Measurements from ENCODE around the gene ZNF853.
A peak's percentile ranks its signal among the peaks of the same experiment; 100 is the strongest.

ZNF853 gene

DNA sequence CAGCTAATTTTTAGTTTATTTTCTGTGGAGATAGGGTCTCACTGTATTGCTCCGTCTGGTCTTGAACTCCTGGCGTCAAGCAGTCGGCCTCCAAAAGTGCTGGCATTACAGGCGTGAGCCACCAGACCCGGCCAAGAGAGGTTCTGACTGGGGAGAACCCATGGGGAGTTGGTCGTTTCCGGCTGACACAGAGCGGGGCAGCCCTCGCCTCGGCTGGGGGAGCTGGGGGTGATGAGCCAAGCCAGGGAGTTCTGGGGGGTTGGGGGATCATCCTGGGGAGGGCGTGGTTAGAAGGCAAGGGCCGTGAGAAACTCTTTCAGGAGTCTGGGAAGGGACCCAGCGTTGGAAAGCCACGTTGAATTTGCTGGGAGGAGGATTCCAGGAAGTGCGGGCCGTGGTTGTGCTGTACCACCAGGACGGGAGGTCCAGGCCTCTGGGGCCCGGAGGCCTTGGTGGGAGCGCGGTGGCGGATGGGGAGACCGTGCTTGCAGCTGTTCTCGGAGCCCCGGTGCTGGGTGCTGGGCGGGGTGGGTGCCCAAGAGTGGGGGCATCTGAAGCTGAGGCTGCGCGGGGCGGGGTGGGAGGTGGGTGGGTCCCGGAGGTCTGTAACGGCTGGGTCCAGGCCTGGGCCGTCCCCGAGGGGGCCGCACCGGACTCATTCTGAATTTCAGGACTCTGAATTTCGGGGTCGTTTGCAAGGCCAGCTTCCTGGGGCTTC is 8.4 kb upstream of the ZNF853 start:
- Histone ChIP-seq H3K36me3 (peaks cover 85% of the 10 kb centered on the region), H3K9me3 (no peaks in the 10 kb centered on the region), H4K20me1 (peaks cover 61% of the 10 kb centered on the region), H3K27ac (no peak overlapping the region), H3K4me2 (no peak overlapping the region), H3K27me3 (no peaks in the 10 kb centered on the region), H3K9ac (no peak overlapping the region), H3K4me1 (peaks cover 9% of the 10 kb centered on the region), H3K4me3 (no peak overlapping the region)
- no peak for TF ChIP-seq Cebpa-rat (IDR thresholded peaks at IDR 0.05)

DNA sequence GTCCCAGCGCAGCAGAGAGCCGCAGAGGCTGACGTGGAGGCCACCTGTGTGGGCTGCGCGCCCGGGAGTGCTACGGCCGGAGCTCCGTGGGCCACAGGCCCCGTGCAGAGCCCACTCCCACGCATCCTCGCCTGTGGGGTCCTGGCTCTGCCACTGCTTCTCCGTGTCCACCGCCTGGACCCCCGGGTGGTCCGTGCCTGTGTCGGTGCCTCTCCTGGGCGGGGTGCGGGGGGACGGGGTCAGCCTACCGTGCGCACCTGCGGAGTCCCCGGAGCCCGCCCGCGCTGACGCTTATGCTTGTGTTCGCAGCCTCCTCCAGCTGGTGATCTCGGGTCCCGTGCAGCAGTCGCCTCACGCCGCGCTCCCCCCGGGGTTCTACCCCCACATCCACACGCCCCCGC is 7.8 kb upstream of the ZNF853 start:
- Histone ChIP-seq H3K4me3 (no peak overlapping the region), H3K9ac (no peak overlapping the region), H3K4me2 (no peak overlapping the region), H3K27me3 (peaks cover 3% of the 10 kb centered on the region; the same call in 1 of the 2 replicates), H3K27ac (no peak overlapping the region), H3K9me3 (no peaks in the 10 kb centered on the region), H3K4me1 (peaks cover 11% of the 10 kb centered on the region), H3K36me3 (peaks cover 79% of the 10 kb centered on the region), H4K20me1 (peaks cover 54% of the 10 kb centered on the region)
- TF ChIP-seq Cebpa-rat (IDR thresholded peaks at IDR 0.05) = no peak

DNA sequence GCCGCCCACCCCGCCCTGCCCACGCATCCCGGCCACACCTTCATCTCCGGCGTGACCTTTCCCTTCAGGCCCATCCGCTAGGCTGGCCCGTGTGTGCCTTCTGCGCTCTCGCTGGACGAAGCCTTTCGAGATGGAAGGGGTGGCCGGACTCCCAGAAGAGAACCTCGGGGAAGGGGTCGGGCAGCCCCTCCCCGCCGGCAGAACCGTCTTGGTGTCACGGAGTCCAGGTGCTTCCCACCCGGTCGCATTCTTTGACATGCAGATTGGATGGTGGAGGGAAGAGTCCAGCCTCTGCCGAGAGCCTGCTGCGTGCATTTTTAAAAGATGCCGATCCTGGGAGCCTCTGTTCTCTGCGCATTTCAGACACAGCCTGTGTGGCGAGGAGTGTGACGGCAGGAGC is 7.3 kb upstream of the ZNF853 start:
- peaks cover 7% of the 10 kb centered on the region; the same call in 1 of the 2 replicates for H3K27me3 ChIP-seq
- no peak overlapping the region for H3K9ac ChIP-seq
- H3K9me3 ChIP-seq = no peaks in the 10 kb centered on the region
- TF ChIP-seq Cebpa-rat (IDR thresholded peaks at IDR 0.05) = no peak
- H3K36me3 ChIP-seq = peaks cover 74% of the 10 kb centered on the region
- peaks cover 52% of the 10 kb centered on the region for H4K20me1 ChIP-seq
- no peak overlapping the region for H3K27ac ChIP-seq
- no peak overlapping the region for H3K4me3 ChIP-seq
- no peak overlapping the region for H3K4me2 ChIP-seq
- H3K4me1 ChIP-seq = peaks cover 11% of the 10 kb centered on the region

DNA sequence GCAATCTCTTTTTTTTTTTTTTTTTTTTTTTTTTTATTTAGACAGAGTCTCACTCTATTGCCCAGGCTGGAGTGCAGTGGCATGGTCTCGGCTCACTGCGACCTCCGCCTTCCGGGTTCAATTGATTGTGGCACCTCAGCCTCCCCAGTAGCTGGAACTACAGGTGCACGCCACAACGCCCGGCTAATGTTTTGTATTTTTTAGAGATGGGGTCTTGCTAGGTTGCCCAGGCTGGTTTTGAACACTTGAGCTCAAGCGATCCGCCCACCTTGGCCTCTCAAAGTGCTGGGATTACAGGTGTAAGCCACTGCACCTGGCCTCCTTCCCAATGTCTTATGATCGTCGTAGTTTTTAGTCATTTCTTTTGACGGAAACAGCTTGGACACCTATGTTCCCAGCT is 6.6 kb upstream of the ZNF853 start:
- H3K4me2 ChIP-seq = no peak overlapping the region
- H3K4me1 ChIP-seq = peaks cover 11% of the 10 kb centered on the region
- peaks cover 53% of the 10 kb centered on the region for H4K20me1 ChIP-seq
- no peaks in the 10 kb centered on the region for H3K9me3 ChIP-seq
- H3K4me3 ChIP-seq = no peak overlapping the region
- H3K27ac ChIP-seq = no peak overlapping the region
- H3K36me3 ChIP-seq = peaks cover 67% of the 10 kb centered on the region
- peaks cover 13% of the 10 kb centered on the region for H3K27me3 ChIP-seq
- no peak overlapping the region for H3K9ac ChIP-seq
- TF ChIP-seq Cebpa-rat (IDR thresholded peaks at IDR 0.05) = no peak

DNA sequence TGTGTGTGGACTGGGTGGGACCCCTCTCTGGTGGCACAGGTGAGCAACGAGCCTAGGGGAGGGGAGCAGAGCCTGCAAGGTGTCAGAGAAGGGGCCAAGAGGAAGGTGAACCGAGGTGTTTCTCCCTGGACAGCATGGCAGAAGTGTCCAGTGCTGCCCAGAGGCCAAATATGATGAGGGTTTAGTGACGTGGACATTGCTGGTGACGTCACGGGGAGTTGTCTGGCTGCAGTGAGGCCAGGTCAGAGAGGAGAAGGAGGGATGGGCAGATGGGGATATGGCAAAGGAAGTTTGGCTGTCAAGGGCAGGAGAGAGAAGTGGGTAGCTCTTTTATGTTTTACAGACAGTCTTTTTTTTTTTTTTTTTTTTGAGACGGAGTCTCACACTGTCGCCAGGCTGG is 2.6 kb upstream of the ZNF853 start:
- peaks cover 28% of the 10 kb centered on the region for H3K36me3 ChIP-seq
- no peak overlapping the region for H3K9ac ChIP-seq
- peaks cover 50% of the 10 kb centered on the region for H4K20me1 ChIP-seq

DNA sequence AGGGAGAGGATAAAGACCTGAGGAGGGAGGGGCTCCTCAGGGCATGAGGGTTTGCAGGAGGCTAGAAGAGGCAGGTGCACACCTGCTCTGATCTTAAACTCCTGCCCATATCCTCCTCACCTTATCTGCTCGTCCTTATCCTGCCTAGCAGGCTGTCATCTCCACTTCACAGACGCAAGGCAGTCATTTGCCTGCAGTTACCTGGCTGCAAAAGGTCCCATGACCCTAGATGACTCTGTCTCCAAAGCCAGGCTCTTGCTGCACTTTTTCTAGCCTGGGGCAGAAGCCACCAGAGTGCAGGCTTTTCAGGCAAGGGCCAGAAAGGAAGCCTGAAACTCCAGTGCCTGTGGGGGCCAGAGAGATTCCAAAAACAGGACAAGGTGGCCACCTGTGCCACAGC is 1.7 kb upstream of the ZNF853 start:
- Histone ChIP-seq H3K4me3 (no peak overlapping the region), H3K9ac (no peak overlapping the region), H3K27me3 (peaks cover 60% of the 10 kb centered on the region), H3K36me3 (peaks cover 20% of the 10 kb centered on the region), H3K4me1 (peaks cover 23% of the 10 kb centered on the region), H4K20me1 (peaks cover 43% of the 10 kb centered on the region), H3K4me2 (no peak overlapping the region), H3K9me3 (no peaks in the 10 kb centered on the region), H3K27ac (no peak overlapping the region)
- no peak for TF ChIP-seq Cebpa-rat (IDR thresholded peaks at IDR 0.05)

More for the DNA sequence above, 2.6 kb upstream of the ZNF853 start:
- H3K27ac ChIP-seq = no peak overlapping the region
- TF ChIP-seq Cebpa-rat (IDR thresholded peaks at IDR 0.05) = no peak
- no peaks in the 10 kb centered on the region for H3K9me3 ChIP-seq
- H3K4me1 ChIP-seq = peaks cover 23% of the 10 kb centered on the region
- peaks cover 51% of the 10 kb centered on the region for H3K27me3 ChIP-seq
- H3K4me3 ChIP-seq = no peak overlapping the region
- H3K4me2 ChIP-seq = no peak overlapping the region

DNA sequence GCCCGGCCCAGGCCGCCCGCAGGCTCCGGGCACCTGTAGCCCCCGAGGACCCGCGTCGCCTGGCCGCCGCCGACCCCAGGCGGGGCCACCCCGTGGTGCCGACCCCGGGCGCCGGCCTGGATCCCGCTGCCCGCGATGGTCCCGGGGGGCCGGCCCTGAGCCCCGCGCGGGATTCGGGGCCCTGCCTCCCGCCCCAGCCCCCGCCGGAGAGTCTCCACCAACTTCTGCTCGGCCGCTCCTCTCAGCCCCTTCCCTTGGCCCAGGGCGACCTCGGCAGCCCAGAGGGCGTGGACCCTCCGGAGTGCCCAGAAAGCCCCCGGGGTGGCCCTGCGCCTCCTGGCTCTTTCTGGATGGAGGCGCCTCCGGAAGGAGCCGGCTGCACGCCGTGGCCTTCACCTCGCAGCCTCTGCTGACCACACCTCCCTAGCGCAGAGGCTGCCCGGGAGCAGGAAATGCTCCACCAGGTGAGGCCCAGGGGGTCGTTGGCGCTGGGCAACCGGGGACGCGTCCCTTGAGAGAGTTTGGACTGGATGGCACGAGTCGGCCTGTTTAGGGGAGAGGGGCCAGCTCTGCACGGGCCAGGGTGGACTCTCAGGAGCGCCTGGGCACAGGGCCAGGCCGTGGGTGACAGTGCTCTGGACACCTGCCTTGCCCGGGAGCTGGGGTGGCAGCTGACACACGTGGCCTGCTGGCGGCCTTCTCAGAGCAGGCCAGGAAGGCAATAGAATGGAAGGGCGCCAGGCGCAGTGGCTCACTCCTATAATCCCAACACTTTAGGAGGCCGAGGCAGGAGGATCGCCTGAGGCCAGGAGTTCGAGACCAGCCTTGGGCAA is 529 bp downstream of the ZNF853 start:
- Histone ChIP-seq H3K36me3 (0 out of 2 replicates have a peak, but pooled peaks cover 2% of the 10 kb centered on the region), H4K20me1 (peaks cover 30% of the 10 kb centered on the region), H3K9me3 (no peaks in the 10 kb centered on the region), H3K27ac (no peak overlapping the region), H3K4me2 (peak overlapping the region; percentile 87), H3K27me3 (peaks cover 61% of the 10 kb centered on the region), H3K9ac (peak overlapping the region; percentile 57; the same call in 1 of the 2 replicates), H3K4me1 (peaks cover 27% of the 10 kb centered on the region), H3K4me3 (peak overlapping the region; percentile 67)
- no peak for TF ChIP-seq Cebpa-rat (IDR thresholded peaks at IDR 0.05)

DNA sequence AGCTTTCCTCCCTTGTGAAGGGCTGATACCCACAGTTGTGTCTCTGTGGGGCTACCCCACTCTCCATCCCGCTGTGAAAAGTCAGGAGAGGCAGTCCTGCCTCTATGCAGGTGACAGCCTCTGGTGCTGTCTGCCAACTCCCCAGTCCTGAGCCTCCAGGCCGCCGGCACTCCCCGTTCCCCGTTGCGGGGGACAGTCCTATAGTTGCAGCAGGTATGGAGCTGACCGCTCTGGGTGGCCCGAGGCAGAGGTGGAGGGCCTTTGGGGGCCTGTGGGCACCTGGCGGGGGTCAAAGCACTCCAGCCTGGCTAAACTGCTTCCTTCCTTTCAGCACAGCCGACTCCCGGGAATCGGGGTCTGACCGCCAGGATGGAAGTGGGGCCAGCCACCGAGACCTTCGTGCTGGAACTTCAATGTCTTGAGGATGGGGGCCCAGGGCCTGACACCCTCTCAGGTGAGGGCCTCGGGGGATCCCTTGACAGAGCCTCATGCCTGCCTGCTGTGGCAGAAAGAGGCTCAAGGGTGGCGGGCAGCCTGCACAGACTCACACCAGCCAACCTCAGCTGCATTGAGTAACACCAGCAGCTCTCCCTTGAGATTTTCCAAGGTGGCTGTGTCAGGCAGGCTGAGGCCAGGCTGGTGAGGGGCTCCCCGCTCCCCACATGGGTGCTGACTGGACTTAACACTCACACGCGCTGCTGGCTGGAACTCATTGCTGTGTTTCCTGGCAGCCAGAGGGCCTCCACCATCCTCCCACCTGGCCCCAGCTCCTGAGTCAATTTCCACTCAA is 1.6 kb downstream of the ZNF853 start:
- no peak overlapping the region for H3K4me3 ChIP-seq
- no peak overlapping the region; the same call in 1 of the 2 replicates for H3K4me2 ChIP-seq
- no peak for TF ChIP-seq Cebpa-rat (IDR thresholded peaks at IDR 0.05)
- H3K27me3 ChIP-seq = peaks cover 61% of the 10 kb centered on the region
- no peak overlapping the region for H3K27ac ChIP-seq
- no peaks in the 10 kb centered on the region for H3K9me3 ChIP-seq
- H4K20me1 ChIP-seq = peaks cover 30% of the 10 kb centered on the region
- H3K4me1 ChIP-seq = peaks cover 28% of the 10 kb centered on the region
- H3K9ac ChIP-seq = no peak overlapping the region
- H3K36me3 ChIP-seq = no peaks in the 10 kb centered on the region

DNA sequence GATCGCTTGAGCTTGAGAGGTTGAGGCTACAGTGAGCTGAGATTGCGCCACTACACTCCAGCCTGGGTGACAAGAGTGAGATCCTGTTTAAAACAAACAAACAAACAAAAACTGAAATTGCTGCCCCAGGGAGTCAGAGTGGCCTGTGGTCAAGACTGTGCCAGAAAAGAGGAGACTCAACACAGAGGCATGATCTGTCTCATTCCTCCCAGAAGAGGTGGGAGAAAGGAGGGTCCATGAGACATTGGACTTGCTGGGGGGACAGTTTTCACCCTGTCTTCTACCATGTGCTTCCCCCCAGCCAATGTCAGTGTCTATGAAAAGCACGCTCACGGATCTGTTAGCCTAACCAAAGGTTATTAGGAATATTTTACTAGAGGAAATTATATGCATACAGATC is 3.2 kb downstream of the ZNF853 start:
- H3K27me3 ChIP-seq = peaks cover 50% of the 10 kb centered on the region
- no peaks in the 10 kb centered on the region for H3K9me3 ChIP-seq
- no peak overlapping the region for H3K27ac ChIP-seq
- no peak overlapping the region for H3K9ac ChIP-seq
- no peak overlapping the region for H3K4me2 ChIP-seq
- peaks cover 29% of the 10 kb centered on the region for H3K4me1 ChIP-seq
- no peak overlapping the region for H3K4me3 ChIP-seq
- peaks cover 28% of the 10 kb centered on the region for H4K20me1 ChIP-seq
- H3K36me3 ChIP-seq = no peaks in the 10 kb centered on the region
- no peak for TF ChIP-seq Cebpa-rat (IDR thresholded peaks at IDR 0.05)

Data from BLaER1 (cell line).